Measurements from ENCODE around the gene SUPV3L1.

The SUPV3L1 gene

DNA sequence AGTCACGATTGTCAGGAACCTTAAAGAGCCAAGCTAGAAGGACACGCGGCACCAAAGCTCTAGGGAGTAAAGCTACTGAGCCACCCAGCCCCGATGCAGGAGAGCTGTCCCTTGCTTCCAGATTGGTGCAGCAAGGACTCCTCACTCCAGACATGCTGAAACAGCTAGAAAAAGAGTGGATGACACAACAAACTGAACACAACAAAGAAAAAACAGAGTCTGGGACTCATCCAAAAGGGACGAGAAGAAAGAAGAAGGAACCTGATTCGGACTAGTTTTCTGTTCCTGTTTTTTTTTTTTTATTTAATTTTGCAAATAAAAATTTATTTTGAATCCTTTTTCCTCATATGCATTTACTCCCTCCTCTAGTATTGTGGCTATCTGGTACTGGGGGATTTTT lies 28.7 kb downstream of the SUPV3L1 start:
- DNase-seq (ENCODE audit: low spot score), result no peak

DNA sequence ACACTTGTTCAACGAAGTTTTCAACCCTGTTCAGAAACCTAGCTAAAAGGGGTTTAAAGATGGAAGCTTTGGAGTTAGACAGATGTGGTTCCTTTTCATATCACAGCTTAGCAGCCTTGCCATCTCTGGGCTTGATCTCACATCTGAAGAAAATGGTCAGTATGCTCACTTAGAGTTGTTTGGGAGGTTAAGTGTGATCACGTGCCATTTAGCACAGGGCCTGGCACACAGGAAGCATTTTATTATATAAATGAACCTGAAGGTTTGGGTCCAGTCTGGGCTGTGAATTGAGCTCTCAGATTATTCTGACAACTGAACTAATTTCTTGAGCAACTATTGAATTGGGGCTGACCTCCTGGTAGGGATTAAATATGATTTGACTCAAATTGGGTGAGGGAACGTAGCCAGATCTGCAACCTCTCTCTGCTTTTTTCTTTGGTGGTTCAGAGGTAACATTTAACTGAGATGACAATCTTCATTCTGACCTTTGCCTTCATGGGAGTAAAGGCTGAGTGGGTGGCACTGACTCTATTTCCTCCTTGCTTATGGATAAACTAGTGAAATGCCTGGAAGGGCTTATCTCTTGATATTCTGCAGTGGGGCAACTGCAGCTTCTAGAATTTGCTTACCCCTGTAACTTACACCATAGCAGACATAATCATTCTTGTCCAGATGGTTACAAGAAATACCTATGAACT lies 29.9 kb downstream of the SUPV3L1 start:
- DNase-seq (ENCODE audit: low spot score), result no peak

DNA sequence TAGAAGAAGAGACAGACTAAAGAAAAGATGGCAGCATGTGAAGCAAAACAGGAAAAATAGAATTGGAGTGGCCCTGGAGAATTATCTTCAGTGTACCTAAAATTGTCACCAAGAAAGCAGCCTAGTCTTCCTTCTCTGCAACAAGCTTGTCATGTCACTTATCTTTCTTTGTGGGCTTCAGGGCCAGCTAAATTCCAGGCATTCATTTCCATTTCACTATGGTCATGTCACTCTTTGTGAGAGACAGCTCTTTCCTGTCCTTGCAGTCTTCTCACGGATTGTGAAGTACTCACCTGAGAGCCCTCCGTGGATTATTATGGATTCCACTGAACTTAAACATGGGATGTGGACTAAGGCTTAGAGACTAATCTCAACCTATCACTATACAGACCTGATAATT lies 31.1 kb downstream of the SUPV3L1 start:
- no peak for DNase-seq (ENCODE audit: low spot score)

DNA sequence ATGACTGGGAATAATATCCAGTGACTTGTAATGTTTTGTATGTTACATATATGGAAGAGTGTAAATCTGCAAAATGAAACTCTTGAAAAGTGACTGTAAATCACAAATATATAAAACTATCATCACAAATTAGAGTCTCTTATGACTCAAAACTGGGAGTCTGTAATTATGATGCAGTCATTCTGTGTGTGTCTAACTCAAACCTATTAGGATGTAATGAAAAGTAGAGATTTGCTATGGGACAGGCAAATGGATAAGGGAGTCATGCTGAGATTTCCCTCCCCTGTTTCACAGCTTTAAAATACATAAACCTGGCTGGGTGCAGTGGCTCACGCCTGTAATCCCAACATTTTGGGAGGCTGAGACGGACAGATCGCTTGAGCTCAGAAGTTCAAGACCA lies 31.5 kb downstream of the SUPV3L1 start:
- DNase-seq (ENCODE audit: low spot score), result no peak

DNA sequence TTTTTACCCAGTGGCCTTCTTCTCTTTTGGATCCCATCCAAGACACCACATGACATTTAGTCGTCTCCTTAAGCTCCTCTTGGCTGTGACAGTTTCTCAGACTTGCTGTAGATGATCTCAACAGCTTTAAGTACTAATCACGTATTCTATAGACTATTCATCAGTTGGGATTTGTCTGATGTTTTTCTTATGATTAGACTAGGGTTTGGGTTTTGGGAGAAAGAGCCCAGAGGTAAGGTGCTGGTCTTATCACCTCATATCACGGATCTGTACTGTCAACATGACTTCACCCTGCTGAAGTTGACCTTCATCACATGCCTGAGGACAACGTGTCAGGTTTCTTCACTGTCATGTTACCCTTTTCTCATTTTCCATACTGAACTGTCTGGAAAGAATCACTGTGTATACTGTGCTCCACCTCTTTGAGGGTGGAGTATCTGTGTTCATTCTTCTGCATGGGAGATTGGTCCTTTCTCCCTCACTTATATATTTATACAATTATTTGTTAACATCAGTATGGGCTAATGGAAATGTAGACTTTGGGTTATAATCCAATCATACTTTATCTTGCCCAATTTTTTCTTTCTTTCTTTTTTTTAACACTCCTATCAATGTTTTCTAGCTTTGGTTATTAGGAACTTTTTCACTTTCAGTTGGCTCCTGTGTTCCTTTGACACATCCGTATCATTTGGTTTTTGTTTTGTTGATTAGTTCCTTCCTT lies 33.7 kb downstream of the SUPV3L1 start:
- DNase-seq (ENCODE audit: low spot score), result no peak

DNA sequence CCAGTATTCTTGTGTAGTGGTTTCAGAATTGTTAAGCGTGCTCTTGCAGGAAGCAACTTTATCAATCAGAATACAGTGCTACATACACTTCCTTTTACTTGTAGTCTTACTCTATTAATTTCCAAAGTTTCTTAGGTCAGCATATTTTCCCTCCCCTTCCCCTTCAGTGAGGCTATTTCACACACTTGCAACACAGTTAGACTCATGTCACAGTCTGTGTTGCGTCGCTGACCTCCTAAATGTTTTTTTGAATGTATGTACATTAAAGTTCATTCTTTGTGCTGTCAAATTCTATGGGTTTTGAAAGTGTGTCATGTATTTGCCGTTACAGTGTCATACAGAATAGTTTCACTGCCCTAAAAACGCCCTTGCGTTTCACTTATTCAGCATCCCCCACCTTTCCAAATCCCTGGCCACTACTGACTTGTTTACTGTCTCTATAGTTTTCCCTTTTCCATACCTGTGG lies 34.7 kb downstream of the SUPV3L1 start:
- DNase-seq (ENCODE audit: low spot score), result no peak

DNA sequence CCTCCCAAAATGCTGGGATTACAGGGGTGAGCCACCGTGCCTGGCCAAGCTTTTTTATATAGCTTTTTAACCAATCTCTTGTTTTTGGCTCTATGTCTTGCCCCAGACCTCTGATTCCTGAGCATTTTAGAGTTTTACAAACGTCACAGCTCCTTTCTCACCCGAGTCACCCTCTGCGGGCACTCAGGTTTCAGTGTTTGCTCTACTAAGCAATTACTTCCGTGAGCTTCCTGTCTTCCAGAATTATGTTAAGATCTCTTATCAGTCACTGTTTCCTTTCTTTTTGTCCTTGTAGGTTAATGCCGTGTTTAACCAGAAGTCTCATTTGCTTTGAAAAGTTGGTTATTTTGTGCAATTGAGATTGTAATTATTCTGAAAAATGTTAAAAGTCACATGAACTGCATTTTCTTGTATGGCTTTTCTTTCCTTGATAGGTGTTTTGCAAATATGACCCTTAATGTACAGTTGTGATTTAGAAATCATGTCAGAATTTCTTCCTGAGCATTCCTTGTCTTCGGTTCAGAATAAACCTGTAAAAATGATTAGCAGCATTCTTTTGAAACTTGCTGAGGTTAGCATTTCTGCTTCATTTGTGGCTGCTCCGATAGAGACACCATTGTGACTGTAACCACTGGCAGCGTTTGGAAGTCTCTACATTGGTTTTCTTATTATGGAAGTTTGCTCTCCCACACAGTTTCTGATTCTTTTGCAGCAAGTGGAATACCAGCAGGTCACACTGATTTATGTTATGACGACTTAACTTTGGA lies 35.6 kb downstream of the SUPV3L1 start:
- DNase-seq (ENCODE audit: low spot score), result no peak

DNA sequence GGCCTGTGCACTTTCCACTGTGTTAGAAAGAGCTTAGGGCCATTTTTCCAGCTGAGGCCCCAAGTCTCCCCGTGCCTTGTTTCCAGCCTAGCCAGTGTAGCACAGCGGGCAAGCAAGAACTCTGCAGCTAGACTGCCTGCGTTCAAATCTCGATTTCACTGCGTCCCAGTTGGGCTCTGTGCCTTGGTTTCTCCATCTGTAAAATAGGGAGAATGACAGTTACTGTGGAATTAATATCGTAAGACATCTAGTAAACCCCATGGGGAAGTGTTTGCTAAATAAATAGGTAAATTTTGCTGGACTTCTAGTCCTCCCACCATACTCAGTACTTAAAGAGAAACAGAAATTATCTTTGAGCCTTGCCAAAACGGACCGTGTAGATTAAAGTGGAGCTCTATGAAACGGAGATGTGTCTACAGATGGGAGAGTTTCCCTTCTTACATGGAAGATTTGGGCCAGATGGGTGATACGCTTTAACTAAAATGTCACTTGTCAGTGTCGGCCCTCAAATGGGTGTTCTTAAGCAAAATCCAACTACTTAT lies 36.6 kb downstream of the SUPV3L1 start:
- no peak for DNase-seq (ENCODE audit: low spot score)

DNA sequence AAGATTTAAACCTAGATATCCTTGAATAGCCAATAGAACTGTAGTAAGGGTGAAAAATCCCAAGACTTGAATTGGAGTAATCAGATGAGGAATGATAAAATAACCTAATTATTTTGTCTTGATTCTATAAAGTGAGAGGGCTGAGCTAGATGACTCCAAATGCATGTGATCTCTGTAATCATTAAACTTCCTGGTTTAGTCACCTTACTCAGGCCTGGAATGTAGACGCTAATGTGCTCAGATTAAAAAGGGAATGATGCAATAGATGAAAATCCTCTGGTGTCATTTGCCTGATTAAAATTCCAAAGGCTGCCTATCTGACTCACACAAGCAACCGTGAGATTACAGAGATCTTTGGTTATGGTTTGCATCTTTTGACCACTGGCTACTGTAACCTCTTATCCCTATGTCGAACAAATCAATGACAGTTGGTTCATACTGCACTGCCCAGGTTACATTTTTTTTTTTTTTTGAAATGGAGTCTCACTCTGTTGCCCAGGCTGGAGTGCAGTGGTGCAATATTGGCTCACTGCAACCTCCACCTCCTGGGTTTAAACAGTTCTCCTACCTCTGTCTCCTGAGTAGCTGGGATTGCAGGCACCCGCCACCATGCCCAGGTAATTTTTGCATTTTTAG lies 37.2 kb downstream of the SUPV3L1 start:
- no peak for DNase-seq (ENCODE audit: low spot score)

DNA sequence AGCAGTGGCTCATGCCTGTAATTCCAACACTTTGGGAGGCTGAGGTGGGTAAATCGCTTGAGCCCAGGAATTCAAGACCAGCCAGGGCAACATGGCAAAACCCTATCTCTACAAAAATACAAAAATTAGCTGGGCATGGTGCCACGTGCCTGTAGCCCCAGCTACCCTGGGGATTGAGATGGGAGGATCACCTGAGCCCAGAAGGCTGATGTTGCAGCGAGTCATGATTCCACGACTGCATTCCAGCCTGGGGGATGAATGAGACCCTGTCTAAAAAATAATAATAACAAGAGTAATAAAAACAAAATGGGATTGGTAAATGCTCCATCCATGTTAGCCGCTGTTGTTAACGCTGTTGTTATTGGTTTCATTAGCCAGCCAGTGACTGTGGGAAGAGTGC lies 38.8 kb downstream of the SUPV3L1 start:
- DNase-seq (ENCODE audit: low spot score), result no peak

DNA sequence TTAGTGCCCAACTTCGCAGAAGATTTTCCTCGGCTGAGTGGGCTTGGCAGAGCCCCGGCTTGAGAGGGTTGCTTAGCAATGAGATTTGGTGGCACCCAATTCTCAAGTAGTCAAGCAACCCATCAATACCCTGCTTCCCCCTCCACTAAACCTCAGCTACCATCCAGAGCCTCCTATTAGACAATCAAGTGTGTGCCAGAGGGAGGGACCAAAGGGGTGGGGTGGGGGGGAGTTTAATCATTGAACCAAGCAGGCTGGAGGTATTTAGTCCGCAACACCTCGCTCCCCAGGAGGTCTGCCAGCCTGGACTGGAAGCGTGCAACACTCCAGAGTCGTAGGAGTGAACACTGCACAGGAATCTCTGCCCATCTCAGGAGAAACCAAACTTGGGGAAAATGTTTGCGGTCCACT lies 40.0 kb downstream of the SUPV3L1 start, which contains the start of gene HKDC1:
Gene HKDC1, plus strand, starts transcription at position 292 of the 411 bp plus-strand sequence. Its CDS starts 104 bp downstream, at position 396.
- no peak for DNase-seq (ENCODE audit: low spot score)

DNA sequence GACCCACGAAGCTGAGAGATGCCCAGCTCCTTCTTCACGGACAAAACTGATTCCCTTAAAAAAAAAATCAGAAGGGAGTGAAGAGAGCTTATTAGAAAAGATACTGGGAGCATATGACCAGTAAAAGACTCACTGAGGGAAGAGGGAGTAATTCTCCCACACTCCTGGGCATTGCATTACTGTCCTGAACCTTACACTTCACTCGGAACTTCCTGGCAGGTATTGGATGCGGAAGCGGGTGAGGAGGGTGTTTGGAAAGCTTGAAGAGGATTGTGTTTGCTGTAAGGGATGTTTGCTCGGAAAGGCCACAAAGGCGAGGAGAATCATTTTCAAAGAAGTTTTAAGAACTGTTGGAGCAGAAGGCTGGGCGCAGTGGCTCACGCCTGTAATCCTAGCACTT lies 40.5 kb downstream of the SUPV3L1 start:
- no peak for DNase-seq (ENCODE audit: low spot score)

DNA sequence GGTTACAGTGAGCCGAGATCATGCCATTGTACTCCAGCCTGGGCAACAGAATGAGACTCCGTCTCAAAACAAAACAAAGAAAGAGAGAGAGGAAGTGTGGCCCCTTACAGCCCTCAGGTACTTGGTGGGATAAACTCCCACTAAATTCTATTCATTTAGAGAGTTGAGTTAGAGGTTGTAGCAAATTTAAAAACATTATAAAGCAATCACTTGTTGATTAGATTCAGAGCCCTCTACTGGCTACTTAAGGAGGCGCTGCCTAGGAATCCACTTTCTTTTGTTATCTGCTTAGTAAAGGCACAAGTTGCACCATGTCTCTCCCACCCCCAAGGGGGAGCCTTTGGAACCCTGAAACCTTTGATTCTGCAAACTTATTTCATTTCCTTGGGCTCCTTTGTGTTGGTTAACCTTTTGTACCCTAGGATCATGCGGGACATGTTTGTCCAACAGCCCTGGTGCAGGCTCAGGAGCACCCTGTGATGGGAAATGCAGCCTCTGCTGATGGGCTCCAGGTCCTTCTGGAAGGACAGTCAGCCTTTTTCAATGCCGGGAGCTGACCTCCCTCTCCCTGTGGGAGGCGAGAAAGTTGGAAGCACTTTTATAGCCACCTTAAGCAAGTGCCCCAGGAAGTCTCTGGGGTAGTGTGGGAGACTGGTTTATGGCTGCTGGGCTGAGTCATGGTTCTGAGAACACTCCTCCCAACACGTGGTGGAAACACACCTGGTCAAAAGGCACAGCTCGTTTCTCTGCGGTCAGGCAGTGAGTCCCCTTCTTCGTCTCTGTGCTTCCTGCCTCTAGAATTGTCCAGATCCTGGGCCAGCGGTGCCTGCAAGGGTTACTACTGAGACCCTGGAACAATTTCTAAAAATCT lies 42.4 kb downstream of the SUPV3L1 start:
- DNase-seq (ENCODE audit: low spot score), result no peak

DNA sequence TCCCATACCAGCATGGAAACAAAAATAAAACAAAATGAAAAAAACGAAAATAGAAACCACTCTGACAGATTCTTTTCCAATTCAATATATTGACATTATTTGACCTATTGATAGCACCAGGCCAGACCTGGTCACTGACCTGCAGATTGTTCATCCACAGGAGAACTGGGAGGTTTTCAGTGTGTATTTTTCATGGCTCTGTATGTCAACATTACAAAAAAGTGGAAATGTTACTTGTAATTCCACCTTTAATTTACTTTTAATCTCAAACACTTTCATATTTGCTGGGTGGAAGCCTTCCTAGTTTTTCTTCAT lies 43.0 kb downstream of the SUPV3L1 start:
- DNase-seq (ENCODE audit: low spot score), result no peak

DNA sequence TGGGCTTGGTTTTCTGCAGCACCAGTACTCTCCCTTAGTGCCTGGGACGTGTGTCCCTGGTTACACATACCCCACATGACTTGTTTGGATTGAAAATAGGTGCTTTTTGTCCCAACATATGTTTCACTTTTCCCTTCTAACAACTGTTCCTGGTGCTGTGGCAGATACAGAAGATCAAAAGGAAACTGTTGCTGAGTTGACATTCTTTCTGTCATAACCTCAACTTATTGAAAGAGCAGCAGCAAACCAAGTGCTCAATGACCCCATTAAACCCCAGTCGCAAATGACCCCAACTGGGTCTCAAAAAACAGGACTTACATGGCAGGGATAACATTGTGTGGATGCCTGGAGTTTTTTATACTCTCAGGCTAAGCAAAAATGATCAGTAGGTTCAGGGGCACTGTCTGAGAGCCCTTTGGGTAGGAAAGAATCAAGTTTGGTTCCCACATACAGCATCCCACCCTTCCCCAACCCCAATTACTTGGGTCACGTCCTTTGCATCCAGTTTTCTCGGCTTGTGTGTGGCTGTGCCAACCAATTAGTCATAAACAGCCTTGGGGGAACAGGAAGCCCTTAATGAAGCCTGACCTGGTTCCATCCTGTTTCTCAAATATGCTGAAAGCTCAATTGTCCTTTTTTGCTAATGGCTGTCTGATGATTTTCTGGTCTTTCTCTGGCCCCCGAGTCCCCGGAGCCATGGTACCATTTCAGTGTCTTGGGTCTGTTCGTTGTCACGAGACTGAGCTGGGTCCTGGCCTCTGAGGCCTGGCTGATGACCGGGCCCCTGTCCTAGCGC lies 45.0 kb downstream of the SUPV3L1 start:
- DNase-seq (ENCODE audit: low spot score), result no peak

DNA sequence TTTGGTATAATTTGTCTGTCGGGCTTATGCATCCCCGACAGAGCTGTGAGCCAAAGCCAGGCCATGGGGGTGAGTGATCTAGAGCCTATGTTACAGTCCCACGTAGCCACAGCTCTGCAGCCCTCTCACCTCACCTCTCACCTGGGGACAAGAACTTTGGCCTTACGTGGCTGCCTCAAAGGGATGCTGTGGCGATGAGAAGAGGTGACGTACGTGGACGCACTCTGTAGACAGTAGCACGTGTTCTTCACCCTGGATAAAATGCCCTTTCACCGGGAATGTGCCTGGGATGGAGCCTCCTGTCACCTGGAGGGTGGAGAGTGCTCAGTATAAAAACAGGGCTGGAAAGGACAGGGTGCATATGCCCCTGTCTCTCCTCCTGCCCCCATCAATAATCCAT lies 45.6 kb downstream of the SUPV3L1 start:
- DNase-seq (ENCODE audit: low spot score), result no peak

DNA sequence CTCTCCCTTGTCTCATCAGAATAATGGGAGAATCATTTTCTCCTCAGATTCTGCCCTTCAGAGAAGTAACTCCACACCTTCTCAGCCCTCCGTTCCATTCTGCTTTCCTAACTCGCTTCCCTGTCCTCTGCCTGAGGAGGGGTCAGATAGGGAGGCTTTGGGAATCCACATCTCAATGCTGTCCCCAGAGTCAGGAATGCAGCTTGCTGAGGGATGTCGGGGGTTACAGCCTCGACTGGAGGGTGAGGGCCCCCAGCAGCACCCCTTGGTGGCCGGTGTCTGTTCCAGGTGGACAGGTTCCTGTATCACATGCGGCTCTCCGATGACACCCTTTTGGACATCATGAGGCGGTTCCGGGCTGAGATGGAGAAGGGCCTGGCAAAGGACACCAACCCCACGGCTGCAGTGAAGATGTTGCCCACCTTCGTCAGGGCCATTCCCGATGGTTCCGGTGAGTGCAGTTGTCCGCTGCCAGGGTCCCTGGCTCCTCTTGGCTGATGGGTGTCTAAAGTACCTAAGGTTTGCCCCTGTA lies 47.0 kb downstream of the SUPV3L1 start:
- DNase-seq (ENCODE audit: low spot score), result no peak

DNA sequence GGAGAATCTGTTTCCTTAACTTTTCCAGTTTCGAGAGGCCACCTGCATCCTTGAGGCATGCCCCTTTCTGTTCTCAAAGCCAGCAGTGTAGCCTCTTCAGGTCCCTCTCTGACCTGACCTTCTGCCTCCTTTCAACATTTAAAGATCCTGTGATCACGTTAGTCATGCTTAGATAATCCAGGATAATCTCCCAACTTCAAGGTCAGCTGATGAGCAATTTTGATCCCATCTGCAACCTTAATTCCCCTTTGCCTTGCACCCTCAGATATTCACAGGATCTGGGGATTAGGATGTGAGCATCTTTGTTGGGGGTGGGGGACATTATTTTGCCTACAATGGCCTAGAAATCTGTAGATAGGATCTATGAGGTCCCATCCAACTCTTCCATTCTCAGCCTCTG lies 48.1 kb downstream of the SUPV3L1 start:
- DNase-seq (ENCODE audit: low spot score), result no peak

DNA sequence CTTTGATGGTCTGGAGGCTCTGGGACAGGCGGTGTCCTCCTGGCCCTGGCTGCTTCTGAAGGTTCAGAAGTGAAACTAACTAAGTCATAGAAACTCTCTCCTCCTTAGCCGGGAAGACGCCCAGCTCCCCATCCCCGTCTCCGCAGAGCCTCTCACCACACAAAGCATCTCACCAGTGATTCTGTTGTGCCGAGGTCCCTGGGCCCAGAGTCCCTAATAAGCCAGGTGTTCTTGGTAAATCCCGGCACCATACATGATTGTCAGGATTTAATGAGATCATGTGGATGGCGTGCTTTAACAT lies 49.5 kb downstream of the SUPV3L1 start:
- no peak for DNase-seq (ENCODE audit: low spot score)

DNA sequence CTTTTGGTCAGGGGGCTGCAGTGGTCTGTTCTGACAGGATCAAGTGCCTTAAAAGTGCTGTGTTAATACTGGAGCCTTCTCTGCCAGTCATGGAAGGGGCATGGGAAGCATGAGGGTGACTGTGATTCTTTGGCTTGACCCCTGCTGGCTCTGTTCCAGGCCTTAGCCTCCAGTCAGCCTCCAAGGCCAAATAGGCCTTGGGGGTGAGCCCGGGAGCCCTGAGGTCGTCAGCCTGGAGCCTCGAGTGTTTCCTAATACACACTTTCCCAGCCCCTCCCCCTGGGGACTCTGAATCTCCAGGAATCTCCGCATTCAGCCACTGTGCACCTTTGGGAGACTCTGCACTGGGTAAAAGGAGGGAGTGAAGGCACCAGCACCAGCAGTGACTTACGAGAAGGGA lies 50.1 kb downstream of the SUPV3L1 start:
- no peak for DNase-seq (ENCODE audit: low spot score)
